Measurements from ENCODE around the gene SGSM2.

SGSM2 gene

GRCh38 chr17:2357931-2358434 lies 20.7 kb downstream of the SGSM2 start:
- no peaks in the 10 kb centered on the region for H3K9me3 ChIP-seq (ENCODE audit: control insufficient read depth, insufficient read depth, low read length)
- H3F3A ChIP-seq (ENCODE audit: control insufficient read depth, insufficient read depth) = peaks cover 8% of the 10 kb centered on the region; the same call in 1 of the 2 replicates
- TF ChIP-seq CTCF (IDR thresholded peaks at IDR 0.05; ENCODE audit: low read depth, low read length, poor library complexity, severe bottlenecking) (no peak), EZH2phosphoT487 (IDR thresholded peaks at IDR 0.05; ENCODE audit: borderline replicate concordance, low read length) (no peak)
- no peak overlapping the region for H3K4me3 ChIP-seq (ENCODE audit: low read length)
- peaks cover 10% of the 10 kb centered on the region for H3K4me1 ChIP-seq (ENCODE audit: control insufficient read depth, low read length)
- H3K4me2 ChIP-seq (ENCODE audit: low read length) = no peak overlapping the region
- no peak overlapping the region for H3K27ac ChIP-seq (ENCODE audit: low read depth, low read length)
- no peaks in the 10 kb centered on the region for H3K79me2 ChIP-seq (ENCODE audit: control insufficient read depth, low read length)
- no peaks in the 10 kb centered on the region for H3K27me3 ChIP-seq (ENCODE audit: control insufficient read depth, low read length)
- H3K9me2 ChIP-seq (replicated peaks; ENCODE audit: control insufficient read depth, low read length) = no peaks in the 10 kb centered on the region
- no peaks in the 10 kb centered on the region for H3K36me3 ChIP-seq (ENCODE audit: control insufficient read depth, low read length)
- no peaks in the 10 kb centered on the region for H4K20me1 ChIP-seq (ENCODE audit: control insufficient read depth, insufficient read depth, low read depth, low read length)

GRCh38 chr17:2361010-2361760 lies 23.9 kb downstream of the SGSM2 start:
- TF ChIP-seq CTCF (IDR thresholded peaks at IDR 0.05; ENCODE audit: low read depth, low read length, poor library complexity, severe bottlenecking) (no peak), EZH2phosphoT487 (IDR thresholded peaks at IDR 0.05; ENCODE audit: borderline replicate concordance, low read length) (no peak)
- Histone ChIP-seq H3K4me2 (ENCODE audit: low read length) (no peak overlapping the region), H3K9me2 (replicated peaks; ENCODE audit: control insufficient read depth, low read length) (no peaks in the 10 kb centered on the region), H3K4me1 (ENCODE audit: control insufficient read depth, low read length) (no peaks in the 10 kb centered on the region), H4K20me1 (ENCODE audit: control insufficient read depth, insufficient read depth, low read depth, low read length) (no peaks in the 10 kb centered on the region), H3K9me3 (ENCODE audit: control insufficient read depth, insufficient read depth, low read length) (no peaks in the 10 kb centered on the region), H3K27ac (ENCODE audit: low read depth, low read length) (no peak overlapping the region), H3K79me2 (ENCODE audit: control insufficient read depth, low read length) (no peaks in the 10 kb centered on the region), H3K27me3 (ENCODE audit: control insufficient read depth, low read length) (no peaks in the 10 kb centered on the region), H3K36me3 (ENCODE audit: control insufficient read depth, low read length) (no peaks in the 10 kb centered on the region), H3F3A (ENCODE audit: control insufficient read depth, insufficient read depth) (no peaks in the 10 kb centered on the region), H3K4me3 (ENCODE audit: low read length) (no peak overlapping the region)

GRCh38 chr17:2362016-2362415 lies 24.7 kb downstream of the SGSM2 start:
- Histone ChIP-seq H3K4me1 (ENCODE audit: control insufficient read depth, low read length) (no peaks in the 10 kb centered on the region), H3K4me3 (ENCODE audit: low read length) (no peak overlapping the region), H3K27me3 (ENCODE audit: control insufficient read depth, low read length) (no peaks in the 10 kb centered on the region), H3K27ac (ENCODE audit: low read depth, low read length) (no peak overlapping the region), H3K36me3 (ENCODE audit: control insufficient read depth, low read length) (no peaks in the 10 kb centered on the region), H3F3A (ENCODE audit: control insufficient read depth, insufficient read depth) (no peaks in the 10 kb centered on the region), H3K79me2 (ENCODE audit: control insufficient read depth, low read length) (no peaks in the 10 kb centered on the region), H3K9me3 (ENCODE audit: control insufficient read depth, insufficient read depth, low read length) (no peaks in the 10 kb centered on the region), H3K4me2 (ENCODE audit: low read length) (no peak overlapping the region), H3K9me2 (replicated peaks; ENCODE audit: control insufficient read depth, low read length) (no peaks in the 10 kb centered on the region), H4K20me1 (ENCODE audit: control insufficient read depth, insufficient read depth, low read depth, low read length) (no peaks in the 10 kb centered on the region)
- TF ChIP-seq EZH2phosphoT487 (IDR thresholded peaks at IDR 0.05; ENCODE audit: borderline replicate concordance, low read length) (no peak), CTCF (IDR thresholded peaks at IDR 0.05; ENCODE audit: low read depth, low read length, poor library complexity, severe bottlenecking) (no peak)
